Suprapubic skin (tissue), 3 donors: ENCODE results near the gene MRPS34.

Experiments
- EP300 ChIP-seq: sonication (generic); formaldehyde crosslinking; IDR thresholded peaks from one replicate; pipeline ENCODE4 v1.6.1; 2017; ENCODE audit warnings: antibody characterized with exemption
- POLR2A ChIP-seq, 2 donors: fragments of 450-650 bp; IDR thresholded peaks; one replicate each; pipeline ENCODE4 v1.6.1; 2017; ENCODE audit warnings: antibody characterized with exemption in 2 of 2, mild to moderate bottlenecking in 2 of 2, moderate library complexity in 2 of 2
- TF ChIP-seq, protein P1 (sequence below), 2 donors: fragments of 200-600 bp in 1 of 2; fragments of 450-650 bp in 1 of 2; sonication (generic) in 1 of 2; IDR thresholded peaks; one replicate each; pipeline ENCODE4 v1.5.1; 2016 to 2019; ENCODE audit warnings: antibody characterized with exemption in 2 of 2, mild to moderate bottlenecking in 1 of 2, moderate library complexity in 1 of 2

DNA sequence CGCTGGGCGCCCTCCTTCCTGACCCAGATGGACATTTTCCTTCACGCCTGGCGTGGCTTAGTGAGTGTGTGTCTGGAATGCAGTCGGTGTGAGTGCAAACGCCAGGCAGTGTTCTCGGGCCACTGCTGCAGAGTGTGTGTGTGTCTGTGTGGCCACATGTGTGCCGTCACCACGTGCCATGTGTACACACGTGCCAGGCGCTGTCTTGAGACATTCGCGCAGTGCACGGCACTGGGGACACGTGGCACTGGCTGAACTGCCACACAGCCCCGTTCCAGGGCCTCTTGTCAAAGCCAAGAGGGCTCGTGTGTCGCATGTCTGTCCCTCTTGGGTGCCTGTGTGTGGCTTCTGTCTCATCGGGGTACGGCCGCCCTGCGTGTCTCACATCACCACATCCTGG lies 38.1 kb downstream of the MRPS34 start:
- TF ChIP-seq EP300 (no peak), POLR2A (IDR thresholded peaks at IDR 0.05) (no peak)
- TF ChIP-seq, protein P1, sequence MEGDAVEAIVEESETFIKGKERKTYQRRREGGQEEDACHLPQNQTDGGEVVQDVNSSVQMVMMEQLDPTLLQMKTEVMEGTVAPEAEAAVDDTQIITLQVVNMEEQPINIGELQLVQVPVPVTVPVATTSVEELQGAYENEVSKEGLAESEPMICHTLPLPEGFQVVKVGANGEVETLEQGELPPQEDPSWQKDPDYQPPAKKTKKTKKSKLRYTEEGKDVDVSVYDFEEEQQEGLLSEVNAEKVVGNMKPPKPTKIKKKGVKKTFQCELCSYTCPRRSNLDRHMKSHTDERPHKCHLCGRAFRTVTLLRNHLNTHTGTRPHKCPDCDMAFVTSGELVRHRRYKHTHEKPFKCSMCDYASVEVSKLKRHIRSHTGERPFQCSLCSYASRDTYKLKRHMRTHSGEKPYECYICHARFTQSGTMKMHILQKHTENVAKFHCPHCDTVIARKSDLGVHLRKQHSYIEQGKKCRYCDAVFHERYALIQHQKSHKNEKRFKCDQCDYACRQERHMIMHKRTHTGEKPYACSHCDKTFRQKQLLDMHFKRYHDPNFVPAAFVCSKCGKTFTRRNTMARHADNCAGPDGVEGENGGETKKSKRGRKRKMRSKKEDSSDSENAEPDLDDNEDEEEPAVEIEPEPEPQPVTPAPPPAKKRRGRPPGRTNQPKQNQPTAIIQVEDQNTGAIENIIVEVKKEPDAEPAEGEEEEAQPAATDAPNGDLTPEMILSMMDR (IDR thresholded peaks at IDR 0.05): no peak
